GM18519 (cell line): ENCODE data around the gene AAGAB.

Experiments
- ATAC-seq: cut with Tn5 transposase; IDR thresholded peaks from one replicate; pipeline ENCODE4 v1.9.1; 2021; ENCODE audit warnings: mild to moderate bottlenecking, moderate library complexity; ENCODE audit not compliant: unreplicated experiment, low FRiP score

AAGAB gene

DNA sequence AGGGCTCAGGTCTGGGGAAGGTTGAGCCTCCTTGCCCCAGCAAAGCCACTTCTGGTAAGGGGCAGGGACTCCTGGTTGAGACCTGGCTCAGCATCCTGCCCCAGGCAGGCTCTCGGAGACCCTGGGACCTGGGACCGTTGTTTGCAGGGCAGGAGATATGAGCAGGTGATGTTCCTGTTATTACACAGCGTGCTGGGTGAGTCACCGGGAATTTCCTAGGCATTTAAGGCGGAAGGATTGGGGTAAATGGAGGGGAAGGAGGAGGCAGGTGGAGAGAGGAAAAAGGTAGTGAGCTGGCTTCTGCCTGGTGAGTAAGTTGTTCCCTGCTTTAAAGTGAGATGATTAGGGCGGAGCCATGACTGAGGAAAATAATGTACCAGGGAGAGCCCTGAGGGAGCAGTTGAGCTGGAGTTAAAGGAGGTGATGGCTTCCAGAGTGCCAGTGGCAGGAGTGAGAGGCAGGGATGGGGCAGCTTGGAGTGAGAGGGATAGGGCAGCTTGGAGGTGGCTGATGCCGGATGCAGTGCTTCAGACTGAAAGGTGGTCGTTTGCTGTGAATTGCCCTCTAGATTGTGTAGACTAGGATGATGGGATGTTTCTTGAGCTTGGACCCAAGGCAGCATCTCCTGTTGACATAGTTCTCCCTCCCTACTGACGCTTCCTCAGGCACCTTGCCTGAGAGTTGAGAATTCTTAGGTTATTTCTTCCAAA is 79.4 kb downstream of the AAGAB start:
- no peak for ATAC-seq

DNA sequence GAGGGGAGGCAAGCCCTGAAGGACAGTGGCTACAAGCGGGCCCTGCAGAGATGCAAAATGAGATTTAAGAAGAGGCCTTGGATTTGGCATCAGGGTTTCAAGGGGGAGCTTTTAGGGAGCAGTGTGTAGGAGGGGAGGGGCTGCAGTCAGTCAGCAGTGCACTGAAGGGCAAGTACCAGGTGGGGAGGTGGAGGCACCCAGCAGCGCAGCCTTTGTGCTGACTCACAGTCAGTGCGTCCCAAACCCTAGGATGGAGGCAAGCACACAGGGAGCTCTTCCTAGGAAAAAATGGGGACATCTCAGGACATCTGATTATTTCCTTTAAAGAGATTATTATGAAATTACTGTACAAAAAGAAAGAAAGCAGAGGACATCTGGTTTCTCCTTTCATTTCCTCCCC is 80.0 kb downstream of the AAGAB start:
- ATAC-seq: no peak

DNA sequence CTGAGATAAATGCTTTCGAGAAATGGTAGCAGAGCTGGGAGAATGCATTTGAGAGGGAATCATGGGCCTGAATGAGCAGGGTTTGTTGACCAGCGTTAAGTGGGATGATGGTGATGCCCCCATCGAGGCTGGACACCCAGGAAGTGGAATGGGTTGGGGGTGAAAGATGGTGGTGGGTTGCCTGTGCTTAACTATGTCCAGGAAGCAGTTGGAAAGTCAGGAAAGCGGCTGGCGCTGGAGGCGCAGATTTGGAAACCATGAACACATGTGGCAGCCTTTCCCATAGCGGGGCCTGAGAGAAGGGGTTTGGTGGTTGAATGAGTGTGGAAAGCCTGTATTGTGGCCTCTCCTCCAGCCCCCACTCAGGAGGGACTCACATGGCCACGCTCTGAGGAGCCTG is 80.7 kb downstream of the AAGAB start:
- ATAC-seq: no peak

DNA sequence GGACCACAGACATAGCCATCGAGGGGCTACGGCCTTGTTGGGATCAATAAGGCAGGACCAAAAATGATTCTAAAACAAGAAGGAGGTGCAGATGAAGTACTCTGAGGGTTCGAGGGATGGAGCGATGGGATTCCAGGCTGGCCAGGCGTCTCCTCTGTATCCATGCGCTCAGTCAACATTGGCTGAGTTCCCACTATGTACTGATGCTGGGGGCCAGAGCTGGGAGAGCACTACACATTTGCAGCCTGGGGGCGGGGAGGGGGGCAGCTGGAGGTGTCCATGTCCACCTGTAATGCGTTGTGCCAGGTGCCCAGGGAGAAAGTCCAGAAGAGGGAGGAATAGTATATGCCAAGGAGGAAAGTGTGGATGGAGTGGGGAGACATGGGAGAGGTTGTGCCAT is 81.5 kb downstream of the AAGAB start:
- no peak for ATAC-seq

- no peak for ATAC-seq
These were observed 82.3 kb downstream of the AAGAB start for GRCh38 chr15:67172172-67172571.

DNA sequence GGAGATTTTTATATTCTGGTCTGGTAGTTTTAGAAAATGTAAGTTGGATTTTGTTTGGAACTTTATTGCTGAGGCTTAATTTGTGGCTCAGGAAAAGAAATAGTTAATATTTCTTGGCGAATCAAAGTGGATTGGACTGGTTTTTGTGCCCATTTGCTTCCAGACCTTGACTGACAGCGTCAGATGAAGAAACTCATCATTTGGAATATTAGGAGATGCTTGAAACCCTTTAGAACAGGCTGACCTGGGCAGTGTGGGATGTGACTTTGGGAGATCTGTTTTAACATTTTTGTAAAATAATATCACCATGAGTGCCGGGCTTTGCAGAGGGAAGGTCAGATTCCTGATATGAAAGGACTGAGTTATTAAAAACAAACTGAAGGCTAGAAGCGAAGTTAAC is 83.0 kb downstream of the AAGAB start:
- ATAC-seq: no peak

GRCh38 chr15:67170143-67170925 is 84.1 kb downstream of the AAGAB start:
- no peak for ATAC-seq

DNA sequence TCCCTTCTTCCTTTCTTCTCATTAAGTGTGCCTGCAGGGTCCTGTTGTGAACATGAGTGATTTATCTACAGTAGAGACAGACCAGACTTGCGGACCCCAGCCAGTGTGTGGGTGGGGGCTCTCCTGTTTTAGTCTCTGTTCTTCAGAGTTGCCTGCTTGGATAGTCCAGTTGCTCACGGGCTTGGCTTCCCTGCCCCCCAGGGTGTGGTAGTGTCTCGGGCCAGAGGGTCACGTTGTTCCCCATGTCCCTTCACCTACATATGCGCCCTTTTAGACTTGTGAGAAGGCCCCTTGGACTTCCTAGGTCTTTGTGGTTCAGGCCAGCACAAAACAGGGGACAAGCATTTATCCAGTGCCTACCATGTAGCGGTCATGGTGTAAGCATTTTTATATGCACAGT is 85.8 kb downstream of the AAGAB start:
- no peak for ATAC-seq

DNA sequence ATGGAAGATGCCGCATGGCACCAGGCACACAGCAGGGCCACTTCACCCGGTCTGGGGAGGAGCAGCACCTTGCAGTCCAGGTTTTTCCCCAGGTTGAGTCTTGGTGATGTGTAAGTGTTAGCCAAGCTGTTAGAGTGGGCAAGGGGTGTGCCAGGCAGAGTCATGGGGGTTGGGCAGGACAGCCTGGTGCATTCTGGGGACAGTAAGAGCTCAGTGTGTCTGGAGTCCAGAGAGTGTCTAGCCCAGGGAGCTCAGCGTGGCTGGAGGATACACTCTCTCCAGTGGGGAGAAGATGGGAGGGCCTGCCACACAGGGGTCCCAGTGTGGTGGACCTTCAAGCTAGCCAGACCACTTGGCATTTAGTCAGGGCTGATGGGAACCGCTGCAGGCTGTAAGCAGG is 87.4 kb downstream of the AAGAB start:
- no peak for ATAC-seq

DNA sequence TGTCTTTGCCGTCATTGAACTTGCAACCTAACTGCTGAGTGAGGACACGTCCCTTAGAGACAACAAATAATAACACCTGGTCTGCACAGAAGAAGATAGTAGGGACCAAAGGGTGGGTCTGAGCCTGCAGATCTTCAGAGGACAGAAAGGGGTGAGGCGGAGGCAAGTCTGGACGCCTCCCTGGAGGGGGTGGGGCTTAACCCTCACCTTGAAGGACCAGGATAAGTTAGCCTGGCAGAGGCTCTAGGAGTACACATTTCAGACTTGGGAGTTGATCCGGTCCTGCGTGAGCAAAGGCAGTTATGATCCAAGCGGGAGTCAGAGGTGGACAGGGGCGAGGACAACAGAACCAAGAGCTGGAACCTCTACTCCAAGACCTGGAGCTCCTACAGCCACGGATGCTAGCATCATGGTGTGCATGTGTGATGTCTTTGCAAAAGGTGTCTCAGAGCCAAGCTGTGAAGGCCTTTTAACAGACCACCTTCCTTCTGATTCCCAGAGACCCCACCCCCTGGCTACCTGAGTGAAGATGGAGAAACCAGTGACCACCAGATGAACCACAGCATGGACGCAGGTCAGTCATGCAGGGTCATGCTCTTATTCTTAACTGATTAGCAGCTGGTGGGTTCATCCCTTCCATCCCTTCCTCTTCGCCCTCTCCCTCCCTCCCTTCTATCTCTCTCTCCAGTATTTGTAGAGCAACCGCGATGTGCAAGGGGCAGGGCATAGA is 88.0 kb downstream of the AAGAB start:
- no peak for ATAC-seq

DNA sequence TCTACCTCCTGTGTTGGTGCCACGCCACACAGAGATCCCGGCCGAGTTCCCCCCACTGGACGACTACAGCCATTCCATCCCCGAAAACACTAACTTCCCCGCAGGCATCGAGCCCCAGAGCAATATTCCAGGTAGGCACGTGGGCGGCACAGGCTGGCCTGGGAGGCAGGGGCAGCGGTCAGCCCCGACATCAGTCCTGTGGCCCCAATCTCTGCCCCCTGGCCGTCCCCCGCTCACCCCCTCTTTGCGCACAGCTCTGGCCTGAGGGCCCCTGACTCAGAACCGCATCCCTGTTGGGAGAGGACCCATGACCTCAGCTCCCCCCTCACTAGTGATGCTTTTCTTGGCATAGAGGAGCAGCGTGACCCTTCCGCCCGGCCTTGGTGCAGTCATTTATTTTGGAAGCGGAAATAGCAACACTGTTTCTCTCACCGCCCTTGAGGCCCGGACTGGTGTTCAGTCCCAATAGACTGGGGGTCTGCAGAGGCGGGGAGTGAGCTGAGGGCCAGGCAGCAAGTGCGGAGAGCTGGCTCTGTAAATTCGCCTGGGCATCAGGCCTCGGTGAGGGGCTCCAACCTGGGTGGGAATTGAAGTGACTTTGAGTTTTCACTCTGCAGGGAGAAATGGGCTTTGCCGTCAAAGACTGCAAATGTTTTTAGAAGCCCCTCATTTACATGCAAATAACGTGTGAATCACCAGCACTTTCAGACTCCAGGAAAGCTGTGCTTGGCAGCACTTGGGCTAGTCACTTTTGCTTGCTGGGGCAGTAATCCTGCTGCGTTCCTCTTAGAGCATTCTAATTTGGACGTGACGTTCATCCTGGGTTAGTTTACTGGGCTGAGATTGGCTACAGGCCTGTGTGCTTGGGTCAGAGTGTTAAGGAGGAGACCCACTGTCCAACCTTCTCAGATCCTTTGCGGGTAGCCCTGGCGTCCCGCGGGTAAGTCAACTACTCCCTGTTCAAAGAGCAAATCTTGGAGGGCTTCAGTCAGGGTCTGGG is 88.9 kb downstream of the AAGAB start:
- ATAC-seq: no peak

- ATAC-seq: no peak
These were observed 89.6 kb downstream of the AAGAB start for GRCh38 chr15:67164811-67165253.

DNA sequence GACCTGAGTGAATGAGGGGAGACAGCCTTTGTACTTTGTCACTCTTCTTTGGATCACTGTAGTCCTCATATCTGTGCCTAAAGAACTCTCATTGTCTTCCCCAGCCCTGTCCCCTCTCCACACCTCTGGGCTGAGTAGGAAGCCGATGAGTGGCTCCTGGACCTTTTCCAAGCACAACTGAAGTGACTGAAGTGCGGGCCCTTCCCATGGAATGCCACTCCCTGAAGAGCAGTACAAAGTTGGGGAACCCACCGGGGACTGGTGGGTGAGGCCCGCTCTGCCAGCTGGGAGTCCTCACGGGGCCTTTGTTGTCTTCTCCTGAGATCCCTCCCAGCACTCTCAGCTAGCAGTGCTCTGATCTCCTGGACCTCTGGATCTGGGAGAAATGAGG is 90.1 kb downstream of the AAGAB start:
- no peak for ATAC-seq

DNA sequence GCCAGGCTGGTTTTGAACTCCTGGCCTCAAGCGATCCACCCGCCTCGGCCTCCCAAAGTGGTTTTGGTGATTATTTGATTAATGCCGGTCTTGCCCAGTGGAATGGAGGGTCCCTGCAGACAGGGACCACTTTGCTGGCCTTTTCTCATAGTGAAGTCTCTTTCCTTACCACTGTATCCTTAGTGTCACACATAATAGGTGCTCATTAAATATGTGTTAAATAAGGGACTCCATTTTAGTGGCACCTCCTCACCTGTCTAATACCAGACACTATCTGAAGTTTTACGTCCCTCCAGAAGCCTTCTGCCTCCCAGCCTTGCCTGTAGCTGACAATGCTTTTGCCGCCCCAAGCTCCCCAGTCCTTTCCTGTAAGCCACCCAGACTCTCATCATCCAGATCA is 91.3 kb downstream of the AAGAB start:
- ATAC-seq: no peak

DNA sequence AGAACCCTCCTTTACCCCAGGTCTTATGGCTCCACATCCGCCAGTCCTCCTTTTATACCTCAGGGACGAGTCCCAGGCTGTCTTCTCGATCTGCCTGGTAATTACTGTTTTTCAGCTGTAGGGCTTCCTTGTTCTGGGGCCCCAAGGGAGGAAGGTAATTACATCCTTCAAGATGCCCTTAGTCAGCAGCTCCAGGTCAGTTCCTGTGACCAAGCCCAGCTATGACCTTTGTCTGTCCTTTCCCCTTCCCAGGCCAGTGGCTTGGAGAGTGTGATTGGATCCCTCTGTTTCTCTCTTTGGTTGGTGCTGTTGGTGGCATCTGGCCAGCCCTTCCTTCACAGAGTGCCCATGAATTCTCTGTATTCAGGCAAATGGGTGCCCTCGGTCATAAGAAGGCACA is 92.6 kb downstream of the AAGAB start:
- no peak for ATAC-seq

- no peak for ATAC-seq
These were observed 93.0 kb downstream of the AAGAB start for GRCh38 chr15:67161412-67161811.

DNA sequence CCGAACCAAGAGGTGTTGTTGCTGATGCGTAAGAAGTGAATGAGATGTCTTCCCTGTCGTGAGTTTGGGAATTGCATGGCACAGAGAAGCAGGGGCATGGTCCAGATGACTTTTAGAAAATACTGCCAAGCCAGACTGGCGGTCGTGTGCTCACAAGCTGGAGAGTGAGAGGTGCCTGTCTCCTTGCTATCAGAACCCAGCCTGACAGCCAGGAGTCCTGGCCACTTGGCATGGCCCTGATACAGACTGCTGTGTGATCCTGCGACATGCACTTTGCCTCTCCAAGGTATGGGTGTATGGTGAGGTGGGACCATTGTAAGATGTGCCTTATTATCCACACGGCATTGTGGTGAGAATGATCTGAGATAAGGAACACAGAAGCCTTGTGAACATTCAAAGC is 96.1 kb downstream of the AAGAB start:
- ATAC-seq: no peak

DNA sequence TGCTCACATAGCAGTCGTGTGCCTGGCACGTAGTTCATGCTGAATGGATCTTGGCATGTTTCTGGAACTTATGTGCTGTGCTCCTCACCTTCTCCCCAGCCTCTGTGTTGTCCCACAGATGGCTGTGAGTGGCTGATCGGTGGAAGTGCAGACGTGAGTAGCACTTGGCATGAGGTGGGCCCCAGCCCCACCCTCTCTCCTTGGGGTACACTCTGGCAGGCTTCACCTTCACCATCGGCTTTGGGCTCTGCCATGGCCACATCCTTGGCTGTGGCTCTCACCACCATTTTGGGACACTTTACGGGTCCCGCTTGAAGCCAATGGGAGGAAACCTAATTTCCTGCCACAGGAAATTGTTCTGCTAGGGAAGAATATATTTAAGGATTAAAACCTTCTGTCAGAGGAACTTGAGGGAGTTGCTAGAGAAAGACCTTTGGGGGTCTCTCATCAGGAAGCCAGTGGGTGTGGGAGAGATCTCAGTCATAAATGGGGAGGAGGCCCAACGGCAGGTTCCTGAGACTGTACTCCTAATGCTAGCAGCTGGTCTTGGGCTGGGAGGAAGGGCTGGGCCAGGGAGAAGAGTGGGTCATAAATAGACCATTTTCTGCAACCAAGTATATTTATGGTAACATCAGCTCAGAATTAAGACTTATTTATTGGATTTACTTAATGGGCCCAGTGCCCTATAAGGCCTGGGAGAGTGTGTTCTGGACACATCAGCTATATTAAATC is 96.8 kb downstream of the AAGAB start:
- ATAC-seq: no peak

DNA sequence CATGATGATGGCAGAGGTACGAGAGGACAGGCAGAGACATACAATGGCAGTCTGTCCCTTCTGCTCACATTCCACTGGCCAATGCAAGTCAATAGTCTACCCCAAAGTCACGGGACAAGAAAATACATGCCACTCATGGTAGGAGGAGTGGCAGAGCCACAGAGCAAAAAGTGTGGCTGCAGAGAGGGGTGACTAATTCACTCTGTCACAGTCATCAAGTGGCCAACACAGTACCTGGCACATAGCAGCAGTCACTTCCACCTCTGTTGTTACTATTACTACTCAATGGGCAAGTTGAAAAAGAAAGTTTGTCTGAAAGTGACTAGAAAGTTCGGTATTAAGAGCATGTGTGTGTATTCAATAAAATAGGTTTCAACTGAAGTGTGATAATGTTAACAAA is 97.6 kb downstream of the AAGAB start:
- ATAC-seq: no peak

DNA sequence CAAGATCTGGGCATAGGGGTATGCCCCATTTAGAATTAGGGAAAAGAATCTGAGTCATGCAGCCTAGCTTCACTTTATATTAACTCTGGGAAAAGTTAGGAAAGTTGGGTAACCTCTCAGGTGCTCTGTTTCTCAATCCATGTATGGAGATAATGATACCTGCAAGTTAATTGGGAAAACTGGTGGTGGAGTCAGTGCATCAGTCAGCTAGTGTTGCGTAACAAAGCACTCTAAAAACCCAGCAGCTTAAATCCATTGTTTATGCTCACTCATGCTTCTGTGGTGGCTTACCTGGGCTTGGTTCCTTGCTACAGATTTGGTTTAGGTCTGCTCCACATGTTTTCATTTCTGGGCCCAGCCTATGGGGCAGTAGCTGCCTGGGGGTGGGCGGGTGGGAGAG is 98.0 kb downstream of the AAGAB start:
- ATAC-seq: no peak
